ENCODE measurements around the gene MGA. TPM values are rescaled to one million over a fixed set of nuclear protein-coding genes. Genes with fewer than 3 reads are reported as not detected.
"Not testable (repeated sequence)": the region's sequence is repeated elsewhere in the genome, so short reads cannot be mapped to it uniquely, and the experiment has no call there.

MGA gene
- total and polyA plus RNA-seq, 2 of the 8 experiments (the other 6 are each of a cell fraction or from before 2014, with no cell fraction given): 7.6 to 53.2 TPM

DNA sequence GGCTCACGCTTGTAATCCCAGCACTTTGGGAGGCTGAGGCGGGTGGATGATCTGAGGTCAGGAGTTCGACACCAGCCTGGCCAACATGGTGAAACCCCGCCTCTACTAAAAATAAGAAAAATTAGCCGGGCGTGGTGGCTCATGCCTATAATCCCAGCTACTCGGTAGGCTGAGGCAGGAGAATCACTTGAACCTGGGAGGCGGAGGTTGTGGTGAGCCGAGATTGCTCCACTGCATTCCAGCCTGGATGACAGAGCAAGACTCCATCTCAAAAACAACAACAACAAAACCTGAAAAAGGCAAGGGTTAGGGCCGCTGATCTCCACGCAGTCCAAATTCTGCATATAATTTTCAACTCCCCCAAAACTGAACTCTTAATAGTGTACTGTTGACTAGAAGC is 67.9 kb downstream of the MGA start:
- H3K9ac ChIP-seq (replicated peaks in 1 of 4; ENCODE audit: extremely low read depth in 1 of 4, low read depth in 3 of 4, low read length in 3 of 4); H2BK20ac ChIP-seq (ENCODE audit: low read length); FAIRE-seq; H3K4me3 ChIP-seq (ENCODE audit: extremely low read depth in 1 of 4, insufficient read depth in 2 of 4, low read depth in 3 of 4, low read length in 4 of 4); H2AFZ ChIP-seq (ENCODE audit: low read length); H3K18ac ChIP-seq (ENCODE audit: extremely low read depth, low read length); H4K20me1 ChIP-seq (replicated peaks in 1 of 2; ENCODE audit: control insufficient read depth in 1 of 2, insufficient read depth in 2 of 2, low read length in 2 of 2); H4K5ac ChIP-seq (ENCODE audit: insufficient read length, low read depth, low read length); DNase-seq (ENCODE audit: low read depth in 1 of 2, low spot score in 2 of 2); H3K4ac ChIP-seq (replicated peaks; ENCODE audit: insufficient read length, low read depth, low read length); H3K36me3 ChIP-seq (ENCODE audit: control insufficient read depth in 2 of 4, insufficient read depth in 4 of 4, low read length in 3 of 4); H3K4me1 ChIP-seq (replicated peaks in 1 of 4; ENCODE audit: control insufficient read depth in 3 of 4, insufficient read depth in 4 of 4, low read length in 3 of 4); H2BK12ac ChIP-seq (ENCODE audit: low read depth, low read length); H3K4me2 ChIP-seq (ENCODE audit: insufficient read depth in 1 of 2, low read depth in 2 of 2, low read length in 2 of 2); H2BK5ac ChIP-seq (ENCODE audit: low read depth, low read length); H2BK15ac ChIP-seq (ENCODE audit: low read length); CTCF ChIA-PET (ENCODE audit: partially characterized antibody); H3K23ac ChIP-seq (ENCODE audit: insufficient read length); H3K56ac ChIP-seq (replicated peaks; ENCODE audit: insufficient read length, low read depth, low read length); H3K27me3 ChIP-seq (replicated peaks in 1 of 4; ENCODE audit: control insufficient read depth in 3 of 4, extremely low read depth in 1 of 4, insufficient read depth in 3 of 4, low read length in 3 of 4); H3K27ac ChIP-seq (ENCODE audit: low read depth, low read length); H3K9me3 ChIP-seq (ENCODE audit: insufficient read depth in 2 of 2, low read depth in 1 of 2, low read length in 1 of 2); H2AK5ac ChIP-seq (ENCODE audit: low read depth, low read length); H3K79me2 ChIP-seq (ENCODE audit: control insufficient read depth in 1 of 2, insufficient read depth in 2 of 2, low read length in 2 of 2); H3K14ac ChIP-seq (ENCODE audit: insufficient read length); H3K23me2 ChIP-seq (ENCODE audit: low read depth, low read length); H4K8ac ChIP-seq (ENCODE audit: extremely low read depth, insufficient read depth, low read length); H3K79me1 ChIP-seq (ENCODE audit: low read depth, low read length); H4K91ac ChIP-seq (replicated peaks; ENCODE audit: insufficient read length, low read length); H2BK120ac ChIP-seq (replicated peaks; ENCODE audit: low read depth, low read length): not testable (repeated sequence)
- POLR2A ChIA-PET (ENCODE audit: partially characterized antibody): interaction anchor here (0.6 kb wide), 1 partner anchor 12 kb away, joined by 3 read pairs; no protein-coding TSS in a partner anchor
- 90% methylated on average over 11 of the region's 11 CpGs; no CpG with 5 or more reads in 1 of the 2 experiments for WGBS, 2 experiments (ENCODE audit: extremely low coverage in 1 of 2, insufficient coverage in 1 of 2, insufficient read length in 1 of 2, insufficient replicate concordance in 2 of 2, low coverage in 1 of 2, low lambda C conversion rate in 2 of 2, missing lambda C conversion rate in 1 of 2)

All from H1 (cell line).